Fibroblast of lung (primary cell): ENCODE measurements around the gene ZNF507.

Source experiments
- CTCF ChIP-seq, 2 donors: IDR thresholded peaks in 1 of 2; conservative IDR thresholded peaks in 1 of 2; 1 replicate in 1 of 2; 2 replicates in 1 of 2; pipeline ENCODE4 v1.5.1; 2011 to 2012; ENCODE audit warnings: low read length in 2 of 2, control low read depth in 1 of 2, inconsistent platforms in 1 of 2, low read depth in 1 of 2, mild to moderate bottlenecking in 1 of 2
- EZH2 ChIP-seq: IDR thresholded peaks from 2 replicates; pipeline ENCODE4 v1.5.1; 2012; ENCODE audit warnings: low read length, control low read depth, mild to moderate bottlenecking; ENCODE audit errors: missing control alignments

- TF ChIP-seq CTCF (conservative IDR thresholded peaks at IDR 0.05 in 1 of 2, IDR thresholded peaks at IDR 0.05 in 1 of 2; ENCODE audit: low read depth in 1 of 2, low read length in 2 of 2) (peak in 1 of 2 donors; percentile 36), EZH2 (no peak)
Measured at GRCh38 chr19:32336259-32337083, 8.9 kb upstream of the ZNF507 start.
